HCT116 (cell line): ENCODE data around the gene SRCAP. TPM values are rescaled to one million over a fixed set of nuclear protein-coding genes. Genes with fewer than 3 reads are reported as not detected.
A peak's percentile ranks its signal among the peaks of the same experiment; 100 is the strongest.

Source experiments
- ATAC-seq: fragments of 200-7000 bp; cut with Tn5 transposase; 2 replicates; pipeline ENCODE4 v1.9.1; 2020; ENCODE audit warnings: mild to moderate bottlenecking, moderate library complexity
- BruUV-seq: library from RNA; stranded (reverse); fragments of 400-500 nt; replicated peaks from 2 replicates; lab custom pipeline; 2021; lab: Mats Ljungman, UMichigan
- CTCF ChIA-PET: fragments of 300-600 bp; sonication (Branson Sonifier 250); formaldehyde crosslinking; loops from one replicate; lab custom pipeline; 2021; ENCODE audit warnings: antibody characterized with exemption; lab: Charles Lee
- POLR2A ChIA-PET: fragments of 300-600, 350-600 bp; sonication (Branson Sonifier 250); formaldehyde crosslinking; loops from one replicate; lab custom pipeline; 2021; ENCODE audit warnings: antibody characterized with exemption; lab: Charles Lee
- RAD21 ChIA-PET, 2 experiments: fragments of 300-600 bp; sonication (Branson Sonifier 250); formaldehyde crosslinking; loops; one replicate each; lab custom pipeline; 2023; ENCODE audit warnings: low total read pairs in 2 of 2; ENCODE audit not compliant: uncharacterized antibody in 2 of 2, unreplicated experiment in 2 of 2, low non-redundant PET in 1 of 2; lab: Charles Lee
- DNase-seq: peaks from one replicate; pipeline ENCODE4 v3.0.0-alpha.2; 2010; ENCODE audit warnings: low read depth, low spot score
- H2AFZ ChIP-seq: fragments of 200-600 bp; shearing (Covaris generic), sonication (generic); 2 replicates; pipeline ENCODE4 v1.6.1; 2017; ENCODE audit warnings: low read depth, mixed run types, mixed read lengths, antibody characterized with exemption, low read length; ENCODE audit not compliant: poor library complexity, severe bottlenecking
- H3K27ac ChIP-seq: 2 replicates; pipeline ENCODE4 v1.5.1; 2012; ENCODE audit warnings: low read depth, low read length
- H3K27me3 ChIP-seq: fragments of 200-600 bp; sonication (generic); 2 replicates; pipeline ENCODE4 v1.6.1; 2016; ENCODE audit warnings: mixed run types, low read length, mixed read lengths; ENCODE audit not compliant: insufficient read depth
- H3K36me3 ChIP-seq, 2 experiments: fragments of 200-500 bp in 1 of 2; fragments of 200-600 bp in 1 of 2; sonication (Bioruptor generic) in 1 of 2; sonication (generic) in 1 of 2; 2 replicates each; pipeline versions ENCODE4 v1.5.1 to v1.6.1; 2014 to 2016; ENCODE audit warnings: low read length in 2 of 2, inconsistent platforms in 1 of 2, mixed read lengths in 1 of 2, mixed run types in 1 of 2; ENCODE audit not compliant: insufficient read depth in 2 of 2, control insufficient read depth in 1 of 2
- H3K4me1 ChIP-seq, 2 experiments: fragments of 200-600 bp in 1 of 2; sonication (generic) in 1 of 2; 2 replicates each; pipeline versions ENCODE4 v1.5.1 to v1.6.1; 2012 to 2017; ENCODE audit warnings: low read length in 2 of 2, inconsistent platforms in 1 of 2, mild to moderate bottlenecking in 1 of 2, mixed read lengths in 1 of 2, mixed run types in 1 of 2, moderate library complexity in 1 of 2; ENCODE audit not compliant: insufficient read depth in 2 of 2, control insufficient read depth in 1 of 2
- H3K4me2 ChIP-seq: fragments of 200-600 bp; sonication (generic); 2 replicates; pipeline ENCODE4 v1.6.1; 2017; ENCODE audit warnings: mixed run types, low read length, mixed read lengths
- H3K4me3 ChIP-seq, 2 experiments: fragments of 200-600 bp in 1 of 2; sonication (generic) in 1 of 2; replicated peaks in 1 of 2; 2 replicates each; pipeline ENCODE4 v1.5.1; 2011 to 2016; ENCODE audit warnings: low read length in 2 of 2, control low read depth in 1 of 2, low read depth in 1 of 2, mild to moderate bottlenecking in 1 of 2, mixed read lengths in 1 of 2, mixed run types in 1 of 2
- H3K79me2 ChIP-seq: fragments of 200-600 bp; sonication (generic); 2 replicates; pipeline ENCODE4 v1.6.1; 2017; ENCODE audit warnings: mild to moderate bottlenecking, mixed run types, low read length, moderate library complexity, mixed read lengths; ENCODE audit not compliant: insufficient read depth
- H3K9ac ChIP-seq: fragments of 200-600 bp; sonication (generic); 2 replicates; pipeline ENCODE4 v1.6.1; 2016; ENCODE audit warnings: low read length, mixed read lengths
- H3K9me2 ChIP-seq: fragments of 200-600 bp; sonication (generic), shearing (Covaris generic); 2 replicates; pipeline ENCODE4 v1.6.1; 2017; ENCODE audit warnings: mixed run types, mild to moderate bottlenecking, moderate library complexity; ENCODE audit not compliant: insufficient read depth
- H3K9me3 ChIP-seq, 2 experiments: fragments of 200-500 bp in 1 of 2; fragments of 200-600 bp in 1 of 2; sonication (Bioruptor generic) in 1 of 2; sonication (generic) in 1 of 2; 2 replicates each; pipeline ENCODE4 v1.6.1; 2014 to 2017; ENCODE audit warnings: low read length in 2 of 2, mixed read lengths in 2 of 2, inconsistent platforms in 1 of 2, low read depth in 1 of 2, mild to moderate bottlenecking in 1 of 2, mixed run types in 1 of 2, moderate library complexity in 1 of 2; ENCODE audit not compliant: control insufficient read depth in 1 of 2, insufficient read depth in 1 of 2
- H4K20me1 ChIP-seq: fragments of 200-600 bp; sonication (generic), shearing (Covaris generic); 2 replicates; pipeline ENCODE4 v1.6.1; 2017; ENCODE audit warnings: mixed run types, mild to moderate bottlenecking, moderate library complexity; ENCODE audit not compliant: insufficient read depth
- POLR2A ChIP-seq: IDR thresholded peaks from 2 replicates; pipeline ENCODE4 v1.7.0; 2011; ENCODE audit warnings: borderline replicate concordance; ENCODE audit not compliant: insufficient read depth, insufficient read length; ENCODE audit errors: extremely low read depth
- REST ChIP-seq: IDR thresholded peaks from 2 replicates; pipeline ENCODE4 v1.6.1; 2012; ENCODE audit warnings: low read depth
- SRF ChIP-seq: IDR thresholded peaks from 2 replicates; pipeline ENCODE4 v1.6.1; 2012; ENCODE audit warnings: low read depth
- ZBTB33 ChIP-seq: IDR thresholded peaks from 2 replicates; pipeline ENCODE4 v1.6.1; 2011; ENCODE audit warnings: mild to moderate bottlenecking, low read length, moderate library complexity; ENCODE audit not compliant: insufficient replicate concordance; ENCODE audit errors: extremely low read depth
- ZFX ChIP-seq: fragments of 450-650 bp; IDR thresholded peaks from 2 replicates; pipeline ENCODE4 v1.6.1; 2017
- intact Hi-C: fragments of 100-400 bp; cut with micrococcal nuclease; formaldehyde crosslinking; loops from 2 replicates; pipeline ENCODE4 v1.10.0; 2022
- total RNA-seq: library from RNA; stranded (reverse); gene quantifications from one replicate; pipeline ENCODE4 v1.2.1, GENCODE V29; 2021; ENCODE audit not compliant: unreplicated experiment
- TF ChIP-seq, protein P1 (sequence below), 3 experiments: fragments of 200-600 bp in 1 of 3; sonication (generic) in 1 of 3; IDR thresholded peaks in 2 of 3; conservative IDR thresholded peaks in 1 of 3; 2 replicates each; pipeline ENCODE4 v1.5.1; 2012 to 2017; ENCODE audit warnings: low read depth in 2 of 3, low read length in 2 of 3, antibody characterized with exemption in 1 of 3, borderline replicate concordance in 1 of 3, control low read depth in 1 of 3, mild to moderate bottlenecking in 1 of 3, mixed read lengths in 1 of 3, mixed run types in 1 of 3, moderate library complexity in 1 of 3; ENCODE audit not compliant: insufficient read depth in 1 of 3
- TF ChIP-seq, protein P2 (sequence below): IDR thresholded peaks from 2 replicates; pipeline ENCODE4 v1.6.1; 2012

The SRCAP gene
- total RNA-seq, 1 experiment from 2014 or later: 59.6 TPM

DNA sequence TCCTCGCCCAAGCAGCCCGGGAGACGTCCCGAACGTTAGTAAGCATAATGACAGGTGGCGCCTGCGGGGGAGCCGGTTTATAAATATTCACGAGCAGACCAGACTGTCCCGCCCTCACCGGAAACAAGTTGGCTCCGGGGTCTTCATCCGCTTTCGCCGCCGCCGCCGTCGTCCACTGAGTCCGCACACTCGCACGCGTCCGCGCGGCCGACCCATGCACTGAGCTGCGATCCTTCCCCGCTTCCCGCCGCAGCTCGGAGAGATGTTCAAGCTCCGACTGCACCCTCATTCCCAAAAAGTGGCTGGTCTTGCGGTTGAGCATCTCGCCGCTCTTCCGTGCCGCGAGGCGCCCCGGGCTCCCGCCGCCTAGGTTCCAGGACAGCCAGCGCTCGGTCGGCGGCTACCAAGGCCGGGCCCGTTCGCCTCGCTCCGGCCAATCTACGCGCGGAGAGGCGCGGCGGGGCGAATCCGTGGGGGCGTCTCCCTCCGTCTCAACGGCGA is 62.5 kb downstream of the SRCAP start:
- Histone ChIP-seq H4K20me1 (no peaks in the 10 kb centered on the region), H3K27me3 (no peaks in the 10 kb centered on the region), H3K36me3 (peaks cover 28 to 32% of the 10 kb centered on the region in 2 experiments), H3K9me2 (no peaks in the 10 kb centered on the region), H3K4me3 (peak overlapping the region; percentile 86 to 95)
- intact Hi-C loops: no loop called here
- no peak for DNase-seq
- CTCF ChIA-PET: no interaction called here
- no peak for TF ChIP-seq REST
- TF ChIP-seq ZFX: peak; percentile 48; the same call in 1 of the 2 replicates
- TF ChIP-seq SRF: no peak
- TF ChIP-seq POLR2A: no peak
- TF ChIP-seq ZBTB33: no peak
- TF ChIP-seq, protein P1, sequence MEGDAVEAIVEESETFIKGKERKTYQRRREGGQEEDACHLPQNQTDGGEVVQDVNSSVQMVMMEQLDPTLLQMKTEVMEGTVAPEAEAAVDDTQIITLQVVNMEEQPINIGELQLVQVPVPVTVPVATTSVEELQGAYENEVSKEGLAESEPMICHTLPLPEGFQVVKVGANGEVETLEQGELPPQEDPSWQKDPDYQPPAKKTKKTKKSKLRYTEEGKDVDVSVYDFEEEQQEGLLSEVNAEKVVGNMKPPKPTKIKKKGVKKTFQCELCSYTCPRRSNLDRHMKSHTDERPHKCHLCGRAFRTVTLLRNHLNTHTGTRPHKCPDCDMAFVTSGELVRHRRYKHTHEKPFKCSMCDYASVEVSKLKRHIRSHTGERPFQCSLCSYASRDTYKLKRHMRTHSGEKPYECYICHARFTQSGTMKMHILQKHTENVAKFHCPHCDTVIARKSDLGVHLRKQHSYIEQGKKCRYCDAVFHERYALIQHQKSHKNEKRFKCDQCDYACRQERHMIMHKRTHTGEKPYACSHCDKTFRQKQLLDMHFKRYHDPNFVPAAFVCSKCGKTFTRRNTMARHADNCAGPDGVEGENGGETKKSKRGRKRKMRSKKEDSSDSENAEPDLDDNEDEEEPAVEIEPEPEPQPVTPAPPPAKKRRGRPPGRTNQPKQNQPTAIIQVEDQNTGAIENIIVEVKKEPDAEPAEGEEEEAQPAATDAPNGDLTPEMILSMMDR (IDR thresholded peaks at IDR 0.05 in 2 of 3, conservative IDR thresholded peaks at IDR 0.05 in 1 of 3; ENCODE audit: borderline replicate concordance in 1 of 3, insufficient read depth in 1 of 3, low read depth in 2 of 3, low read length in 2 of 3): no peak
- TF ChIP-seq, protein P2, sequence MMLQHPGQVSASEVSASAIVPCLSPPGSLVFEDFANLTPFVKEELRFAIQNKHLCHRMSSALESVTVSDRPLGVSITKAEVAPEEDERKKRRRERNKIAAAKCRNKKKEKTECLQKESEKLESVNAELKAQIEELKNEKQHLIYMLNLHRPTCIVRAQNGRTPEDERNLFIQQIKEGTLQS: no peak
- TF ChIP-seq, all 23 proteins: peak for 1
- H3K4me1 ChIP-seq: peaks cover 14 to 24% of the 10 kb centered on the region in 2 experiments; a peak in 3 of 4 replicates
- peaks cover 34% of the 10 kb centered on the region for H3K79me2 ChIP-seq
- peak; percentile 57 for ATAC-seq
- peak overlapping the region; percentile 82 for H3K9ac ChIP-seq
- RAD21 ChIA-PET: no interaction called here
- POLR2A ChIA-PET: no interaction called here
- no peak overlapping the region for H2AFZ ChIP-seq
- H3K9me3 ChIP-seq: no peaks in the 10 kb centered on the region
- H3K27ac ChIP-seq: peak overlapping the region; percentile 75
- peak overlapping the region; percentile 91 for H3K4me2 ChIP-seq
- TSS peak; percentile 68 for BruUV-seq
